ENCODE measurements around the gene CEMIP2.

CEMIP2 gene

GRCh38 chr9:71746023-71746757, 22.1 kb downstream of the CEMIP2 start:
- no peak for DNase-seq

GRCh38 chr9:71744754-71745521, 23.4 kb downstream of the CEMIP2 start:
- DNase-seq: no peak

- DNase-seq: no peak
Measured at GRCh38 chr9:71743882-71744281, 24.4 kb downstream of the CEMIP2 start.

- DNase-seq: no peak
Measured at GRCh38 chr9:71743217-71743705, 25.1 kb downstream of the CEMIP2 start.

- DNase-seq: no peak
Measured at GRCh38 chr9:71742703-71743102, 25.6 kb downstream of the CEMIP2 start.

GRCh38 chr9:71741926-71742648, 26.2 kb downstream of the CEMIP2 start:
- DNase-seq: no peak

GRCh38 chr9:71740199-71740598, 28.1 kb downstream of the CEMIP2 start:
- no peak for DNase-seq

GRCh38 chr9:71737455-71737854, 30.9 kb downstream of the CEMIP2 start:
- DNase-seq: no peak

GRCh38 chr9:71736236-71736635, 32.1 kb downstream of the CEMIP2 start:
- no peak for DNase-seq

GRCh38 chr9:71734950-71735349, 33.4 kb downstream of the CEMIP2 start:
- DNase-seq: no peak

GRCh38 chr9:71733176-71733575, 35.1 kb downstream of the CEMIP2 start:
- DNase-seq: no peak

GRCh38 chr9:71729816-71730526, 38.3 kb downstream of the CEMIP2 start:
- DNase-seq: no peak

GRCh38 chr9:71726723-71727122, 41.6 kb downstream of the CEMIP2 start:
- DNase-seq: no peak

GRCh38 chr9:71725590-71726338, 42.5 kb downstream of the CEMIP2 start:
- peak; percentile 14 for DNase-seq

- DNase-seq: no peak
Measured at GRCh38 chr9:71721855-71722254, 46.5 kb downstream of the CEMIP2 start.

GRCh38 chr9:71719562-71719961, 48.8 kb downstream of the CEMIP2 start:
- no peak for DNase-seq

GRCh38 chr9:71719088-71719487, 49.2 kb downstream of the CEMIP2 start:
- no peak for DNase-seq

- DNase-seq: no peak
Measured at GRCh38 chr9:71716138-71716909, 52.0 kb downstream of the CEMIP2 start.

GRCh38 chr9:71710856-71711255, 57.5 kb downstream of the CEMIP2 start:
- no peak for DNase-seq

- DNase-seq: no peak
Measured at GRCh38 chr9:71710201-71710600, 58.1 kb downstream of the CEMIP2 start.

- no peak for DNase-seq
Measured at GRCh38 chr9:71709384-71709783, 58.9 kb downstream of the CEMIP2 start.
